NCI-H1092 treated with DMSO at 0.1 percent for 48 hours (cell line): ENCODE results near the gene HELT.
"Not testable (repeated sequence)": the region's sequence is repeated elsewhere in the genome, so short reads cannot be mapped to it uniquely, and the experiment has no call there.

Experiments
- DNase-seq: peaks from one replicate; lab custom pipeline; 2025; lab: John Stamatoyannopoulos, UW

HELT gene, protein sequence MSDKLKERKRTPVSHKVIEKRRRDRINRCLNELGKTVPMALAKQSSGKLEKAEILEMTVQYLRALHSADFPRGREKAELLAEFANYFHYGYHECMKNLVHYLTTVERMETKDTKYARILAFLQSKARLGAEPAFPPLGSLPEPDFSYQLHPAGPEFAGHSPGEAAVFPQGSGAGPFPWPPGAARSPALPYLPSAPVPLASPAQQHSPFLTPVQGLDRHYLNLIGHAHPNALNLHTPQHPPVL

DNA sequence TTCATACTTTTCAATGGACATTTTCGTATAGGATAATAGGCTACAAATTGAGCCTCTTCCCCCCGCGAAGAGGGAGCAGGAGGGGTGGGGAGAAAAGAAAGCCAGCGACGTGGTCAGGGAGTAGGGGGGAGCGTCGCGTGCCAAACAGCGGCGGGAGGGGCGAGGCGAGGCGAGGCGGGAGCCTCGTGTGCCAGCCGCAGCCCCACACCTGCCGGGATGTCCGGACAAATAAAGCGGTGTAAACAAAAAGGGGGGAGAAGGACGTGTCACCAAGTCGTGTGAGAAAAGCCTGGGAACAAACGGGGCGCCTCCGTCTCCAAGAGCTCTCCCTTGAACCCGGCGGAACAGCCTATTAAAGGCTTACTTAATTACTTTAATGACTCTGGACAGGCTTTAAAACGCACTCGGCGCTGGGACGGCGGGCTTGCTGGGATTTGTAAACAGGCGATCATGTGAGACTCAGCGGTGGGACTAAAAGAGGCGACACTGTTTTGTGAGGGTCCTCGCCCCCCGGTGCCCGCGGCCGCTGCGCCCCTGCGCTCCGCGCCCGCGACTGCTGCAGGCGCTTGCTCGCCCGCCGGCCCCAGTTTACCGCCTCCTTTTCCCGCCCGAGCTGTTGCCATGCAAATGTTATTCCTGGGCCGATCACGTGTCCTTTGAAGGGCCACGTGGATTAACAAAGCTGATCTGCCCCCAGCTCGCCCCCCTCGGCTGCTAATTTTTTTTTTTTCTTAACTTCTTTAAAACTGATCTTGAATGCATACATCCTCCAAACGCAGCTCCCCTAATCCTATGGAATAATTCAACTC lies at the start of gene HELT:
Gene HELT (plus strand): TSS at position 527 of the 809 bp plus-strand sequence. CDS start 439 bp downstream, outside the sequence.
- no peak for DNase-seq

GRCh38 chr4:184968784-184969201 lies 49.5 kb upstream of the HELT start:
- DNase-seq = no peak

- no peak for DNase-seq
Observed at GRCh38 chr4:184969610-184970009, 48.7 kb upstream of the HELT start.

DNA sequence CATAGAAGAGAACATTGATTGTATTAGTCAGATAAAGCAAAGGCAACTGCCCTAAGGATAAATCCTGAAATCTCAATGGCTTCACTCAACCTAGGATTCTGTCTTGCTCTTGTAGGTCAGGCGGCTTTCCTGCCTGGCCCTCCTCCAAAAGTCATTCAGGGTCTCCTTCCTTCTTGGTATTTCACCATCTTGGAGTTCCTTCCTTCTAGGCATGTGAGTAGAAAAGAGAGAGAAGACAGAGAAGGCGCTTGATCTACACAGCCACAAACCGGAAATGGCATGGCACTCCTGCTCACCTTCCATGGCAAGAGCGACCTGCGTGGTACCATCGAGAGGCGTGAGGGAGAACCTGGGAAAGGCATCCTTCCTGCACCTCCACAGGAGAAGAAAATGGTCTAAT lies 45.3 kb upstream of the HELT start:
- DNase-seq = no peak

DNA sequence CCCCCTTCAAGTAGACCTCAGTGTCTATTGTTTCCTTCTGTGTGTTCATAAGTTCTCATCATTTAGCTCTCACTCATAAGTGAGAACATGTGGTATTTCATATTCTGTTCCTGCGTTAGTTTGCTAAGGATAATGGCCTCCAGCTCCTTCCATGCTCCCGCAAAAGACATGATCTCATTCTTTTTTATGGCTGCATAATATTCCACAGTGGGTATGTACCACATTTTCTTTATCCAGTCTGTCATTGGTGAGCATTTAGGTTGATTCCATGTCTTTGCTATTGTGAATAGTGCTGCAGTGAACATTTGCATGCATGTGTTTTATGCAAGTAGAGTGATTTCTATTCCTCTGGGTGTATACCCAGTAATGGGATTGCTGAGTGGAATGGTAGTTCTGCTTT lies 41.9 kb upstream of the HELT start:
- not testable (repeated sequence) for DNase-seq

DNA sequence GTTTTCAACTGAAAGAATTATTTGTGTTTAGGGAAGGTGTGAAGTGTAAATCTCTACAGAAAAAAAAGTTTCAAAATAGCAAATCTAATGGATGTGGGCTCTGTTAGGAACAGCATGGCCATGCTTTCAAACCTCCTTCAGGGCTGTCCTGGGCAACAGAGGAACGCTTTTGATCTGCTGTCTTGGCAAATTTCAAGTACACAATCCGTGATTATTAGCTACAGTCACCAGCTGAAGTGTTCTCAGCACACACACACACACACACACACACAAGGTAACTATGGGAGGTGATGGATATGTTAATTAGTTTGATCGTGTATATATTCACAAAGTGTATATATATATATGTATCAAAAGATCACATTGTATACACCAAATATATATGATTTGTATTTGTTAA lies 40.5 kb upstream of the HELT start:
- DNase-seq = no peak

GRCh38 chr4:184978211-184978610 lies 40.1 kb upstream of the HELT start:
- DNase-seq = no peak

GRCh38 chr4:184979461-184980124 lies 38.7 kb upstream of the HELT start:
- no peak for DNase-seq

- no peak for DNase-seq
Observed at GRCh38 chr4:184980261-184980660, 38.0 kb upstream of the HELT start.

DNA sequence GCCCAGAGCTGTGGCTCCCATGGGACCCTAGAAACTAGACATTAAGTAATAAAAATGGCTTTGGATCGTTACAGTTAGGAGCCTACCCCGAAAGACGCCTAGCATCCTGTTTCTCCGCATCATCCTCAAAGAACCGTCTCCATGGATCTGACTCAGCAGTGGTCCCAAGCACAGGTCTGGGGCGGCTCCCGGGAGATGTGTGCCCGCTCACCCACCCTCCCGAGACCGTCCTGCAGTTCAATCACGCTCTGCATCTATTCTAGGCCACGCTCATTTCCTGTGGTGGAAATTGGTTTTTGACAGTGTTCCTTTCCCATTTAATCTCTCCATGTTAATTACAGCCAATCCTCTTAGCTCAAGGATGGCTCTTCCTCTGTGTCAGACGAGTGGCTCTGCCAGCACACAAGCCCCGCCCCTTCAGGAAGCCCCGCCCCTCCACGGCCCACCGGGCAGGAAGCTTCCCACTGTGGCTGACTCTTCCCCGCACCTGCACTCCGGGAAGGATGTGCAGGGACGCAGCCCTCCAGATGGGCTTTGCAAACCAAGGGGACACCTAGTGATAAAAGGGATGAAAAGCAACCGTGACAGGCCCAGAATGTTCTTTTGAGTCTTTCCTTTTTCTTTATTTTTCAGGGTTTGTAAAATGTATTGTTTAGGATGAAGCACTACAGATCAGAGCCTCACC lies 34.5 kb upstream of the HELT start:
- peak; percentile 80 for DNase-seq

GRCh38 chr4:184987493-184988031 lies 30.7 kb upstream of the HELT start:
- no peak for DNase-seq

- DNase-seq = no peak
Observed at GRCh38 chr4:184988611-184989010, 29.7 kb upstream of the HELT start.

DNA sequence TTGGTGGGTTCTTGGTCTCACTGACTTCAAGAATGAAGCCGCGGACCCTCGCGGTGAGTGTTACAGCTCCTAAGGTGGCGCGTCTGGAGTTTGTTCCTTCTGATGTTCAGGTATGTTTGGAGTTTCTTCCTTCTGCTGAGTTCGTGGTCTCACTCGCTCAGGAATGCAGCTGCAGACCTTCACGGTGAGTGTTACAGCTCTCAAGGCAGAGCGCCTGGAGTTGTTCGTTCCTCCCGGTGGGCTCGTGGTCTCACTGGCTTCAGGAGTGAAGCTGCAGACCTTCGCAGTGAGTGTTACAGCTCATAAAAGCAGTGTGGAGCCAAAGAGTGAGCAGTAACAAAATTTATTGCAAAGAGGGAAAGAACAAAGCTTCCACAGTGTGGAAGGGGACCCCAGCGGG lies 29.0 kb upstream of the HELT start:
- DNase-seq = not testable (repeated sequence)

- not testable (repeated sequence) for DNase-seq
Observed at GRCh38 chr4:184990131-184990530, 28.2 kb upstream of the HELT start.

DNA sequence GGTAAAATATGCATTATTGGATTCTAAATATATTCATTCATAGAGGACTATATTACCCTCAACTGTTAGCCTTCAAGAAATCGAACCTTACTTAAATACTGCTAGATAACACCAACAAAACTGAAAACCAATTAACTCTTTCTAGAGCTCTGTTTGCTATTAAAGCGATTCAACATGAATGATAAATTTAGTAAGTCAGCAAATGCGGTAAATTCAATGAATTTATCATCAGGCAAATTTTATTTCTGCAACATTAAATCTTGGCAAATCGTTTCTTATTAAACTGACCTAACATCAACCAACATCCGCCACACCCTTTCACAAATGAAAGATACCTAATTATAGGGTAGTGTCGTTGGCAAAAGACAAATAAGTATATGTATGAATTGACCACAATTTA lies 26.4 kb upstream of the HELT start:
- no peak for DNase-seq

GRCh38 chr4:184992422-184992821 lies 25.9 kb upstream of the HELT start:
- DNase-seq = no peak

GRCh38 chr4:184993247-184993646 lies 25.0 kb upstream of the HELT start:
- DNase-seq = no peak

DNA sequence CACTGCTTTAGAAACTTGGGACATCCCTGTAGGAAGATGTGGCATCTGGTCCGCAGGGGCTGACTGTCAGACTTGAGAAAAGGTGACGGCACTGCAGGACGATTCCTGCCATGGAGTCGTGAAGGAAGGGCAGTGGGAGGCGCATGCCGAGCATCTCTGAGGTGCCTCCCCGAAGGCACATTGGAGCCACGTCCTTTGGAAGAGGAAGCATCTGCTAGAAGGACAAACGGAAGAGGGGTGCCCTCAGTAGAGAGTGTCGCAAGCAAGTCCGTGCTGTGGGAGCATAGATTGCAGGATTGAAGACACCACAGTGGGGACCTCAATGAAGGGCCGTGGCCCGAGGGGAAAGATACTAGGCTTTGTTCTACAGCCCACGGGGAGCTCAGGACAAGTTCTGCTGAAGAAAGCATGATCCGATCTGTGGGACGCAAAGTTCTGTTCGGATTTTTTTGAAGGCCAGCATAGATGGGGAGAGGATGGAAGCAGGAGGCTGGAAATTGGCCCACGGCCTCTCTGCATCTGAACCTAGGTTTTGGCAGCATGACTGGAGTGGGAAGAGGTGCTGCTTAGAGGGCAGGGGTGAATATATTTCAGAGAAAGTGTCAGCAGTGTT lies 24.2 kb upstream of the HELT start:
- DNase-seq = no peak

DNA sequence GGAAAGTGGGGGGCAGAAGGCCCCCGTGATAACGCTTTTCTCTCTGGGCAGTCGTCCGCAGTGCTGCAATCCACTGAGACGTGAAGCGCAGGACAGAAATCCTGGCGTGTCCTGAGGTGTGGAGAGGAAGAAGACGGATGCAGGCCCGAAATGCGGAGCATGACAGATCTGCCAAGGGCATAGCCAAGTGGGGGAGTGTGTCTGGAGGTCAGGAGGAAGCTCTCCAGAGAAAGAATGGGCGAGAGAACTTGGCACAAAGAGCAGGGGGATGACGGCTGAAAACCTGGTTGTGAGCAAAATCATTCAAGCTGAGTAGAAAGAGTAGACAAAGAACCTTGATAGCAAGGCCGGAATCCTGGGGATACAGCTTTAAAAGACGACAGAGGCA lies 23.7 kb upstream of the HELT start:
- no peak for DNase-seq

DNA sequence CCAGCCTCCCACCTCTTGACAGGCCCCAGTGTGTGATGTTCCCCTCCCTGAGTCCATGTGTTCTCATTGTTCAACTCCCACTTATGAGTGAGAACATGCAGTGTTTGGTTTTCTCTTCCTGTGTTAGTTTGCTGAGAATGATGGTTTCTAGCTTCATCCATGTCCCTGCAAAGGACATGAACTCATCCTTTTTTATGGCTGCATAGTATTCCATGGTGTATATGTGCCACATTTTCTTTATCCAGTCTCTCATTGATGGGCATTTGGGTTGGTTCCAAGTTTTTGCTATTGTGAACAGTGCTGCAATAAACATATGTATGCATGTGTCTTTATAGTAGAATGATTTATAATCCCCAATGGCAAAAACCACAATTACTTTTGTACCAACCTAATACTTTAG lies 20.6 kb upstream of the HELT start:
- not testable (repeated sequence) for DNase-seq

DNA sequence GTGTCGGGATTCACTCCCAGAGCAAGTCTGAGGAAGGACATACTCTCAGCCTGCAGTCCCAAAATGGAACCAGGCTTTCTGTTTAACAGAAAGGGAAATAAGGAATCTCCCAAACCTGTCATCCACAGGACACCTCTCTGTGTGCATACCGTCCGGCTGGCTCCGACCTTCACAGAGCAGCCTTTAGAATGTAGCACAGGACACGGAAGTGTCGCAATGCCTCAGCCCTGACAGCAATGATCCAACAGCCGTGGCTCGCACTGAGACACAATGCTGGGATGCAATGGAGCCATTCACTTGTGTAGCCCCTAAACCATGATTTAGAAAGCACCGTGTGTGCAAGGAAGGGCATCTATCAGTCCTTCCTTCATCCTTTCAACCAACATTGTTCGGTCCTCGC lies 15.5 kb upstream of the HELT start:
- no peak for DNase-seq
